Neural cell (in vitro differentiated cells): ENCODE results near the gene GPRIN1.

Experiments
- EP300 ChIP-seq: fragments of 450-650 bp; conservative IDR thresholded peaks from 2 replicates; pipeline ENCODE4 v1.6.1; 2014; ENCODE audit warnings: antibody characterized with exemption, mild to moderate bottlenecking, moderate library complexity; ENCODE audit not compliant: poor library complexity, severe bottlenecking
- POLR2AphosphoS5 ChIP-seq: IDR thresholded peaks from 2 replicates; pipeline ENCODE4 v1.6.1; 2012
- REST ChIP-seq: IDR thresholded peaks from 2 replicates; pipeline ENCODE4 v1.6.1; 2012; ENCODE audit warnings: borderline replicate concordance
- TAF1 ChIP-seq: IDR thresholded peaks from 2 replicates; pipeline ENCODE4 v1.6.1; 2012; ENCODE audit warnings: low read depth
- TF ChIP-seq, protein P1 (sequence below): fragments of 450-650 bp; IDR thresholded peaks from 2 replicates; pipeline ENCODE4 v1.5.1; 2014; ENCODE audit warnings: antibody characterized with exemption, mild to moderate bottlenecking, moderate library complexity; ENCODE audit not compliant: poor library complexity, severe bottlenecking

- no peak for TF ChIP-seq TAF1
- TF ChIP-seq POLR2AphosphoS5 = no peak
- no peak for TF ChIP-seq REST
- TF ChIP-seq, protein P1, sequence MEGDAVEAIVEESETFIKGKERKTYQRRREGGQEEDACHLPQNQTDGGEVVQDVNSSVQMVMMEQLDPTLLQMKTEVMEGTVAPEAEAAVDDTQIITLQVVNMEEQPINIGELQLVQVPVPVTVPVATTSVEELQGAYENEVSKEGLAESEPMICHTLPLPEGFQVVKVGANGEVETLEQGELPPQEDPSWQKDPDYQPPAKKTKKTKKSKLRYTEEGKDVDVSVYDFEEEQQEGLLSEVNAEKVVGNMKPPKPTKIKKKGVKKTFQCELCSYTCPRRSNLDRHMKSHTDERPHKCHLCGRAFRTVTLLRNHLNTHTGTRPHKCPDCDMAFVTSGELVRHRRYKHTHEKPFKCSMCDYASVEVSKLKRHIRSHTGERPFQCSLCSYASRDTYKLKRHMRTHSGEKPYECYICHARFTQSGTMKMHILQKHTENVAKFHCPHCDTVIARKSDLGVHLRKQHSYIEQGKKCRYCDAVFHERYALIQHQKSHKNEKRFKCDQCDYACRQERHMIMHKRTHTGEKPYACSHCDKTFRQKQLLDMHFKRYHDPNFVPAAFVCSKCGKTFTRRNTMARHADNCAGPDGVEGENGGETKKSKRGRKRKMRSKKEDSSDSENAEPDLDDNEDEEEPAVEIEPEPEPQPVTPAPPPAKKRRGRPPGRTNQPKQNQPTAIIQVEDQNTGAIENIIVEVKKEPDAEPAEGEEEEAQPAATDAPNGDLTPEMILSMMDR = no peak
- no peak for TF ChIP-seq EP300
Observed at GRCh38 chr5:176564002-176564401, 46.0 kb downstream of the GPRIN1 start.
